Thyroid gland (tissue), 4 donors: ENCODE results near the gene PPP1R1A. TPM values are rescaled to one million over a fixed set of nuclear protein-coding genes. Genes with fewer than 3 reads are reported as not detected.
A peak's percentile ranks its signal among the peaks of the same experiment; 100 is the strongest.

Experiments used
- DNase-seq, 2 donors: peaks; one replicate each; pipeline ENCODE4 v3.0.0-alpha.2; 2019
- H3K27ac ChIP-seq, 3 donors: fragments of 200-600 bp; sonication (generic); 1 replicate in 2 of 3; 2 replicates in 1 of 3; pipeline ENCODE4 v1.5.1; 2016 to 2019; ENCODE audit warnings: mild to moderate bottlenecking in 1 of 3, moderate library complexity in 1 of 3
- H3K27me3 ChIP-seq: fragments of 200-600 bp; sonication (generic); one replicate; pipeline ENCODE4 v1.5.1; 2019
- H3K36me3 ChIP-seq, 2 donors: fragments of 200-600 bp; sonication (generic); one replicate each; pipeline ENCODE4 v1.5.1; 2016 to 2019
- H3K4me1 ChIP-seq, 2 donors: fragments of 200-600 bp; sonication (generic); one replicate each; pipeline ENCODE4 v1.5.1; 2017 to 2019
- H3K4me3 ChIP-seq, 3 donors: fragments of 200-600 bp; sonication (generic); replicated peaks in 1 of 3; 1 replicate in 2 of 3; 2 replicates in 1 of 3; pipeline ENCODE4 v1.5.1; 2016; ENCODE audit warnings: mild to moderate bottlenecking in 1 of 3
- H3K9me3 ChIP-seq: fragments of 200-600 bp; sonication (generic); one replicate; pipeline ENCODE4 v1.5.1; 2017
- CTCF ChIP-seq, 6 experiments: fragments of 200-600 bp in 3 of 6; fragments of 450-650 bp in 3 of 6; sonication (generic) in 3 of 6; IDR thresholded peaks; one replicate each; pipeline ENCODE4 v1.5.1; 2016 to 2019; ENCODE audit warnings: antibody characterized with exemption in 6 of 6, mild to moderate bottlenecking in 2 of 6, inconsistent platforms in 1 of 6, moderate library complexity in 1 of 6
- POLR2A ChIP-seq, 2 donors: fragments of 450-650 bp; IDR thresholded peaks; one replicate each; pipeline ENCODE4 v1.6.1; 2017; ENCODE audit warnings: antibody characterized with exemption in 2 of 2, mild to moderate bottlenecking in 2 of 2, moderate library complexity in 1 of 2
- WGBS, 2 donors: methylation state at CpG; one replicate each; pipeline ENCODE4 v1.1.5; 2017; 5-methylcytosine and 5-hydroxymethylcytosine counted together
- intact Hi-C: fragments of 100-400 bp; cut with DNase I; formaldehyde crosslinking; loops from one replicate; pipeline ENCODE4 v1.15.1; 2023
- total RNA-seq, 4 donors: library from RNA; depleted of rRNA; stranded (reverse); fragments of >200 nt; gene quantifications; one replicate each; pipeline ENCODE4 v1.2.3, GENCODE V29; 2016

PPP1R1A gene
- 1 to 10 TPM; 1.2 to 4.6 (median 2.0) TPM for total RNA-seq

GRCh38 chr12:54588110-54588889 lies at the start of gene PPP1R1A:
PPP1R1A (minus strand) TSS chr12:54588659; CDS start chr12:54588488, 171 bp downstream.
- peaks cover 12 to 14% of the 10 kb centered on the region in 2 donors for H3K4me1 ChIP-seq
- DNase-seq, result peak; percentile 22 to 41
- H3K27ac ChIP-seq, result no peak within 1 kb of the TSS
- TF ChIP-seq CTCF (IDR thresholded peaks at IDR 0.05), result no peak
- no peak for TF ChIP-seq POLR2A (IDR thresholded peaks at IDR 0.05)
- intact Hi-C loops, result no loop called here
- no peaks in the 10 kb centered on the region for H3K36me3 ChIP-seq
- H3K9me3 ChIP-seq, result no peaks in the 10 kb centered on the region
- H3K27me3 ChIP-seq, result no peaks in the 10 kb centered on the region
- peak within 1 kb of the TSS in 2 of 3 donors; percentile 30 to 55 for H3K4me3 ChIP-seq
- 2 to 7% methylated on average over 11 to 21 of the region's 77 CpGs for whole genome bisulfite sequencing, 2 donors

- Histone ChIP-seq H3K4me1 (no peaks in the 10 kb centered on the region), H3K9me3 (no peaks in the 10 kb centered on the region), H3K27ac (no peak within 1 kb of the TSS), H3K36me3 (no peaks in the 10 kb centered on the region), H3K4me3 (no peak within 1 kb of the TSS), H3K27me3 (no peaks in the 10 kb centered on the region)
- TF ChIP-seq CTCF (IDR thresholded peaks at IDR 0.05) (no peak), POLR2A (IDR thresholded peaks at IDR 0.05) (no peak)
- no peak for DNase-seq
- 70 to 76% methylated on average over 2 of the region's 2 CpGs for WGBS, 2 donors
- intact Hi-C loops, result no loop called here
These were observed 46.3 kb upstream of the PPP1R1A start, which contains the start of gene LACRT for GRCh38 chr12:54634795-54635194. LACRT (minus strand) TSS chr12:54634895; CDS start chr12:54634841, 54 bp downstream.

- no peak overlapping the region for H3K4me3 ChIP-seq
- no peaks in the 10 kb centered on the region for H3K36me3 ChIP-seq
- DNase-seq, result no peak
- 50 to 63% methylated on average over 6 to 8 of the region's 8 CpGs for whole genome bisulfite sequencing, 2 donors
- no peaks in the 10 kb centered on the region for H3K27me3 ChIP-seq
- H3K27ac ChIP-seq, result no peak overlapping the region
- intact Hi-C loops, result no loop called here
- H3K4me1 ChIP-seq, result no peaks in the 10 kb centered on the region
- TF ChIP-seq POLR2A (IDR thresholded peaks at IDR 0.05) (no peak), CTCF (IDR thresholded peaks at IDR 0.05) (no peak)
- H3K9me3 ChIP-seq, result no peaks in the 10 kb centered on the region
These were observed 43.7 kb upstream of the PPP1R1A start for GRCh38 chr12:54631988-54632728.

GRCh38 chr12:54631551-54631950 lies 43.1 kb upstream of the PPP1R1A start:
- TF ChIP-seq POLR2A (IDR thresholded peaks at IDR 0.05) (no peak), CTCF (IDR thresholded peaks at IDR 0.05) (no peak)

GRCh38 chr12:54629925-54630324 lies 41.5 kb upstream of the PPP1R1A start:
- Histone ChIP-seq H3K4me1 (no peaks in the 10 kb centered on the region), H3K27me3 (no peaks in the 10 kb centered on the region), H3K9me3 (no peaks in the 10 kb centered on the region), H3K4me3 (no peak overlapping the region), H3K27ac (no peak overlapping the region), H3K36me3 (no peaks in the 10 kb centered on the region)
- intact Hi-C loops, result no loop called here
- TF ChIP-seq POLR2A (IDR thresholded peaks at IDR 0.05), result no peak
- no peak for TF ChIP-seq CTCF (IDR thresholded peaks at IDR 0.05)
- 91 to 95% methylated on average over 2 of the region's 2 CpGs for WGBS, 2 donors
- DNase-seq, result no peak

More at GRCh38 chr12:54631551-54631950, 43.1 kb upstream of the PPP1R1A start:
- intact Hi-C loops, result no loop called here
- Histone ChIP-seq H3K4me1 (no peaks in the 10 kb centered on the region), H3K27ac (no peak overlapping the region), H3K9me3 (no peaks in the 10 kb centered on the region), H3K36me3 (no peaks in the 10 kb centered on the region), H3K4me3 (no peak overlapping the region), H3K27me3 (no peaks in the 10 kb centered on the region)
- no peak for DNase-seq
- 81 to 82% methylated on average over 5 of the region's 5 CpGs for WGBS, 2 donors
